Panc1 (cell line): ENCODE results near the gene MLLT3. TPM values are rescaled to one million over a fixed set of nuclear protein-coding genes. Genes with fewer than 3 reads are reported as not detected.

ENCODE experiments used
- ATAC-seq: fragments of 200-7000 bp; cut with Tn5 transposase; 2 replicates; pipeline ENCODE4 v1.9.1; 2020; ENCODE audit warnings: mild to moderate bottlenecking, moderate library complexity
- BruUV-seq: library from RNA; stranded (reverse); fragments of 400-500 nt; replicated peaks from 2 replicates; lab custom pipeline; 2021; lab: Mats Ljungman, UMichigan
- CTCF ChIA-PET: fragments of 300-600 bp; sonication (Branson Sonifier 250); formaldehyde crosslinking; loops from one replicate; lab custom pipeline; 2022; ENCODE audit warnings: antibody characterized with exemption; lab: Charles Lee
- POLR2A ChIA-PET: fragments of 300-600 bp; sonication (Branson Sonifier 250); formaldehyde crosslinking; loops from one replicate; lab custom pipeline; 2022; ENCODE audit warnings: antibody characterized with exemption; lab: Charles Lee
- DNase-seq: peaks from one replicate; pipeline ENCODE4 v3.0.0-alpha.2; 2010; ENCODE audit warnings: low read depth, low spot score
- H3K27ac ChIP-seq: 2 replicates; pipeline ENCODE4 v1.5.1; 2011; ENCODE audit warnings: mild to moderate bottlenecking, low read length, inconsistent platforms
- H3K27me3 ChIP-seq: fragments of 200-500 bp; sonication (Bioruptor generic); 2 replicates; pipeline ENCODE4 v1.6.0; 2014; ENCODE audit warnings: low read length, inconsistent platforms; ENCODE audit not compliant: control insufficient read depth, insufficient read depth
- H3K36me3 ChIP-seq: fragments of 200-500 bp; sonication (Bioruptor generic); 2 replicates; pipeline ENCODE4 v1.5.1; 2014; ENCODE audit warnings: inconsistent platforms, mild to moderate bottlenecking, low read length, moderate library complexity; ENCODE audit not compliant: control insufficient read depth, insufficient read depth
- H3K4me1 ChIP-seq: 2 replicates; pipeline ENCODE4 v1.5.1; 2011; ENCODE audit warnings: inconsistent platforms, mild to moderate bottlenecking, low read length, moderate library complexity; ENCODE audit not compliant: control insufficient read depth, insufficient read depth
- H3K4me3 ChIP-seq, 2 experiments: 2 replicates each; pipeline ENCODE4 v1.5.1; 2011 to 2012; ENCODE audit warnings: low read depth in 2 of 2, low read length in 2 of 2, mild to moderate bottlenecking in 2 of 2, inconsistent platforms in 1 of 2, moderate library complexity in 1 of 2
- H3K9me3 ChIP-seq: fragments of 200-500 bp; sonication (Bioruptor generic); 2 replicates; pipeline ENCODE4 v1.5.1; 2014; ENCODE audit warnings: low read depth, mild to moderate bottlenecking, inconsistent platforms, low read length, moderate library complexity; ENCODE audit not compliant: control insufficient read depth, insufficient read depth
- POLR2AphosphoS5 ChIP-seq: IDR thresholded peaks from 2 replicates; pipeline ENCODE4 v1.6.1; 2012; ENCODE audit warnings: mild to moderate bottlenecking, low read depth, low read length, moderate library complexity
- SIN3A ChIP-seq: IDR thresholded peaks from 2 replicates; pipeline ENCODE4 v1.6.1; 2012; ENCODE audit warnings: low read depth, mild to moderate bottlenecking, low read length, moderate library complexity, borderline replicate concordance; ENCODE audit not compliant: insufficient read depth
- TCF7L2 ChIP-seq: IDR thresholded peaks from 2 replicates; pipeline ENCODE4 v1.6.1; 2011; ENCODE audit warnings: mild to moderate bottlenecking, low read depth, low read length, inconsistent platforms
- in situ Hi-C: cut with HindIII; loops from 2 replicates; pipeline ENCODE4 v1.10.0; 2016; ENCODE audit warnings: low sequenced_read_pairs, low pct_unique_long_range_greater_than_20kb
- intact Hi-C: fragments of 100-400 bp; cut with micrococcal nuclease; formaldehyde crosslinking; loops from one replicate; pipeline ENCODE4 v1.10.0; 2022; ENCODE audit not compliant: unreplicated experiment
- total RNA-seq: library from RNA; stranded (reverse); gene quantifications from one replicate; pipeline ENCODE4 v1.2.1, GENCODE V29; 2021; ENCODE audit not compliant: unreplicated experiment
- TF ChIP-seq, protein P1 (sequence below): fragments of 450-650 bp; IDR thresholded peaks from 2 replicates; pipeline ENCODE4 v1.5.1; 2017; ENCODE audit warnings: mild to moderate bottlenecking
- TF ChIP-seq, protein P2 (sequence below), 2 experiments: IDR thresholded peaks; 2 replicates each; pipeline ENCODE4 v1.6.1; 2011 to 2012; ENCODE audit warnings: low read depth in 2 of 2, control low read depth in 1 of 2, low read length in 1 of 2, mild to moderate bottlenecking in 1 of 2, moderate library complexity in 1 of 2; ENCODE audit not compliant: insufficient read depth in 1 of 2

Gene MLLT3
- total RNA-seq, 1 experiment from 2014 or later, result 0.49 TPM

DNA sequence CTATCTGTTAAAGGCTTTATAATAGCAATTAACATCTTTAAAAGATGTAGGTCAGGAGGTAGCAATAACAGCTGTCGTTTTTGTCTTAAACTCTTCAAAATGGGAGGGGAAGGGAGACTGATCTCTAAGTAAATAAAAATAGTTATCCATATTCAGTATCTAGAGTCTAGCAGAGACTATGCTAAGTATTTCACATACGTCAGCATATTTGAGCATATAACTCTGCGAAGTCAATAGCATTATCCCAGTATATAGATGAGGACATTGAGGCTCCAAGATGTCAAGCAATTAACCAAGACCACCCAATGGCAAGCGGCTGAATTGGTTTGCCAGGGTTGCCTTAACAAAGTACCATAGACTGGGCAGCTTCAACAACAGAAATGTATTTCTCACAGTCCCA lies 316.8 kb downstream of the MLLT3 start:
- intact Hi-C loops (no loop called here), in situ Hi-C loops (no loop called here)
- TF ChIP-seq SIN3A (no peak), TCF7L2 (no peak), POLR2AphosphoS5 (no peak)
- TF ChIP-seq, protein P1, sequence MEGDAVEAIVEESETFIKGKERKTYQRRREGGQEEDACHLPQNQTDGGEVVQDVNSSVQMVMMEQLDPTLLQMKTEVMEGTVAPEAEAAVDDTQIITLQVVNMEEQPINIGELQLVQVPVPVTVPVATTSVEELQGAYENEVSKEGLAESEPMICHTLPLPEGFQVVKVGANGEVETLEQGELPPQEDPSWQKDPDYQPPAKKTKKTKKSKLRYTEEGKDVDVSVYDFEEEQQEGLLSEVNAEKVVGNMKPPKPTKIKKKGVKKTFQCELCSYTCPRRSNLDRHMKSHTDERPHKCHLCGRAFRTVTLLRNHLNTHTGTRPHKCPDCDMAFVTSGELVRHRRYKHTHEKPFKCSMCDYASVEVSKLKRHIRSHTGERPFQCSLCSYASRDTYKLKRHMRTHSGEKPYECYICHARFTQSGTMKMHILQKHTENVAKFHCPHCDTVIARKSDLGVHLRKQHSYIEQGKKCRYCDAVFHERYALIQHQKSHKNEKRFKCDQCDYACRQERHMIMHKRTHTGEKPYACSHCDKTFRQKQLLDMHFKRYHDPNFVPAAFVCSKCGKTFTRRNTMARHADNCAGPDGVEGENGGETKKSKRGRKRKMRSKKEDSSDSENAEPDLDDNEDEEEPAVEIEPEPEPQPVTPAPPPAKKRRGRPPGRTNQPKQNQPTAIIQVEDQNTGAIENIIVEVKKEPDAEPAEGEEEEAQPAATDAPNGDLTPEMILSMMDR, result no peak
- TF ChIP-seq, protein P2, sequence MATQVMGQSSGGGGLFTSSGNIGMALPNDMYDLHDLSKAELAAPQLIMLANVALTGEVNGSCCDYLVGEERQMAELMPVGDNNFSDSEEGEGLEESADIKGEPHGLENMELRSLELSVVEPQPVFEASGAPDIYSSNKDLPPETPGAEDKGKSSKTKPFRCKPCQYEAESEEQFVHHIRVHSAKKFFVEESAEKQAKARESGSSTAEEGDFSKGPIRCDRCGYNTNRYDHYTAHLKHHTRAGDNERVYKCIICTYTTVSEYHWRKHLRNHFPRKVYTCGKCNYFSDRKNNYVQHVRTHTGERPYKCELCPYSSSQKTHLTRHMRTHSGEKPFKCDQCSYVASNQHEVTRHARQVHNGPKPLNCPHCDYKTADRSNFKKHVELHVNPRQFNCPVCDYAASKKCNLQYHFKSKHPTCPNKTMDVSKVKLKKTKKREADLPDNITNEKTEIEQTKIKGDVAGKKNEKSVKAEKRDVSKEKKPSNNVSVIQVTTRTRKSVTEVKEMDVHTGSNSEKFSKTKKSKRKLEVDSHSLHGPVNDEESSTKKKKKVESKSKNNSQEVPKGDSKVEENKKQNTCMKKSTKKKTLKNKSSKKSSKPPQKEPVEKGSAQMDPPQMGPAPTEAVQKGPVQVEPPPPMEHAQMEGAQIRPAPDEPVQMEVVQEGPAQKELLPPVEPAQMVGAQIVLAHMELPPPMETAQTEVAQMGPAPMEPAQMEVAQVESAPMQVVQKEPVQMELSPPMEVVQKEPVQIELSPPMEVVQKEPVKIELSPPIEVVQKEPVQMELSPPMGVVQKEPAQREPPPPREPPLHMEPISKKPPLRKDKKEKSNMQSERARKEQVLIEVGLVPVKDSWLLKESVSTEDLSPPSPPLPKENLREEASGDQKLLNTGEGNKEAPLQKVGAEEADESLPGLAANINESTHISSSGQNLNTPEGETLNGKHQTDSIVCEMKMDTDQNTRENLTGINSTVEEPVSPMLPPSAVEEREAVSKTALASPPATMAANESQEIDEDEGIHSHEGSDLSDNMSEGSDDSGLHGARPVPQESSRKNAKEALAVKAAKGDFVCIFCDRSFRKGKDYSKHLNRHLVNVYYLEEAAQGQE (IDR thresholded peaks at IDR 0.05; ENCODE audit: insufficient read depth in 1 of 2, low read depth in 2 of 2, low read length in 1 of 2), result no peak
- ATAC-seq (no peak), DNase-seq (no peak)
- H3K4me3 ChIP-seq, result no peak overlapping the region
- H3K36me3 ChIP-seq, result no peaks in the 10 kb centered on the region
- CTCF ChIA-PET, result no interaction called here
- POLR2A ChIA-PET, result no interaction called here
- BruUV-seq, result no TSS peak
- H3K27ac ChIP-seq, result no peak overlapping the region
- H3K27me3 ChIP-seq, result no peaks in the 10 kb centered on the region
- H3K9me3 ChIP-seq, result no peaks in the 10 kb centered on the region
- H3K4me1 ChIP-seq, result no peaks in the 10 kb centered on the region

DNA sequence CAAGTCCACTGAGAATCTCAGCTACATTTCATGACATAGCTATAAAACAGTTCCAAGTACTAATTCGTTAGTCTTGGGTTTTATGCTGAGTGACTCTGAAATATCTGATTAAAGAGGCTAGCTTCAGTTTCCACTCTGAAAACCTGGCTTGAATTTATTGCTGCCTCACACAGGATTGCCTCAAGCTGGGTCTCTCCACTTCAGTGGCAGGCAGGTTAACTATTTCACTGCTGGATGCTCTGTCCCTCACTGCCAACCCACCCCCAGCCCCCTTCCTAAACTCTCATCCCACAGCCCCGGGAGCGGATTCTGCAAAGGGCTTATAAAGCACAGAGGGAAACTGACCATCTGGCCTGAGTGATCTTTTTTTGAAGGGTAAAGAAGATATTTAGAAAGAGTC lies 318.3 kb downstream of the MLLT3 start:
- ChIA-PET CTCF (no interaction called here), POLR2A (interaction anchor here (0.5 kb wide), 1 partner anchor 221 kb away, joined by 3 read pairs; no protein-coding TSS in a partner anchor)
- no peak overlapping the region for H3K27ac ChIP-seq
- ATAC-seq (no peak), DNase-seq (no peak)
- no peaks in the 10 kb centered on the region for H3K27me3 ChIP-seq
- intact Hi-C loops, result no loop called here
- H3K9me3 ChIP-seq, result no peaks in the 10 kb centered on the region
- no peak overlapping the region for H3K4me3 ChIP-seq
- no TSS peak for BruUV-seq
- TF ChIP-seq, protein P1, result no peak
- TF ChIP-seq POLR2AphosphoS5 (no peak), SIN3A (no peak), TCF7L2 (no peak)
- TF ChIP-seq, protein P2 (IDR thresholded peaks at IDR 0.05; ENCODE audit: insufficient read depth in 1 of 2, low read depth in 2 of 2, low read length in 1 of 2), result no peak
- H3K4me1 ChIP-seq, result no peaks in the 10 kb centered on the region
- no peaks in the 10 kb centered on the region for H3K36me3 ChIP-seq
- in situ Hi-C loops, result no loop called here
